Transverse colon (tissue), 4 donors: ENCODE data around the gene ISLR.

ENCODE experiments used
- CTCF ChIP-seq, 5 experiments: fragments of 200-600 bp in 3 of 5; fragments of 450-650 bp in 2 of 5; sonication (generic) in 3 of 5; IDR thresholded peaks; 1 replicate in 2 of 5; 2 replicates in 3 of 5; pipeline ENCODE4 v1.5.1; 2016 to 2017; ENCODE audit warnings: antibody characterized with exemption in 5 of 5, inconsistent platforms in 3 of 5, mild to moderate bottlenecking in 2 of 5, moderate library complexity in 1 of 5
- EP300 ChIP-seq: sonication (generic); formaldehyde crosslinking; IDR thresholded peaks from one replicate; pipeline ENCODE4 v1.6.1; 2017; ENCODE audit warnings: antibody characterized with exemption, low read depth
- POLR2A ChIP-seq: fragments of 450-650 bp; IDR thresholded peaks from one replicate; pipeline ENCODE4 v1.6.1; 2016; ENCODE audit warnings: antibody characterized with exemption, mild to moderate bottlenecking, moderate library complexity
- POLR2AphosphoS5 ChIP-seq, 3 donors: sonication (generic); formaldehyde crosslinking; IDR thresholded peaks; one replicate each; pipeline ENCODE4 v1.6.1; 2016; ENCODE audit warnings: antibody characterized with exemption in 3 of 3

GRCh38 chr15:74124759-74125158 is 48.8 kb upstream of the ISLR start:
- TF ChIP-seq POLR2A = no peak
- TF ChIP-seq CTCF (IDR thresholded peaks at IDR 0.05) = no peak
- TF ChIP-seq POLR2AphosphoS5 (IDR thresholded peaks at IDR 0.05) = no peak
- no peak for TF ChIP-seq EP300
